Measurements from ENCODE around the gene DOCK10.

The DOCK10 gene

GRCh38 chr2:224927011-224927410, 115.3 kb downstream of the DOCK10 start:
- no peak for TF ChIP-seq CTCF (IDR thresholded peaks at IDR 0.05)
- peaks cover 24 to 59% of the 10 kb centered on the region in 2 experiments for H3K4me1 ChIP-seq (ENCODE audit: control insufficient read depth in 1 of 2, insufficient read depth in 1 of 2, low read depth in 1 of 2, low read length in 1 of 2)
- peak overlapping the region; percentile 74 for H3K27ac ChIP-seq
- H3K27me3 ChIP-seq = no peaks in the 10 kb centered on the region
- no peak overlapping the region for H3K4me3 ChIP-seq (ENCODE audit: low read depth in 1 of 2, low read length in 1 of 2)
- no peaks in the 10 kb centered on the region for H3K9me3 ChIP-seq
- no peaks in the 10 kb centered on the region for H3K36me3 ChIP-seq

GRCh38 chr2:224925810-224926100, 116.5 kb downstream of the DOCK10 start:
- Histone ChIP-seq H3K36me3 (no peaks in the 10 kb centered on the region), H3K4me1 (ENCODE audit: control insufficient read depth in 1 of 2, insufficient read depth in 1 of 2, low read depth in 1 of 2, low read length in 1 of 2) (peaks cover 24 to 46% of the 10 kb centered on the region in 2 experiments), H3K9me3 (no peaks in the 10 kb centered on the region), H3K27ac (peak overlapping the region; percentile 74), H3K27me3 (no peaks in the 10 kb centered on the region), H3K4me3 (ENCODE audit: low read depth in 1 of 2, low read length in 1 of 2) (no peak overlapping the region)
- no peak for TF ChIP-seq CTCF (IDR thresholded peaks at IDR 0.05)

GRCh38 chr2:224925061-224925809, 117.0 kb downstream of the DOCK10 start:
- TF ChIP-seq CTCF (IDR thresholded peaks at IDR 0.05) = no peak
- Histone ChIP-seq H3K27me3 (no peaks in the 10 kb centered on the region), H3K36me3 (no peaks in the 10 kb centered on the region), H3K4me3 (ENCODE audit: low read depth in 1 of 2, low read length in 1 of 2) (no peak overlapping the region), H3K27ac (no peak overlapping the region), H3K9me3 (no peaks in the 10 kb centered on the region), H3K4me1 (ENCODE audit: control insufficient read depth in 1 of 2, insufficient read depth in 1 of 2, low read depth in 1 of 2, low read length in 1 of 2) (peaks cover 21 to 41% of the 10 kb centered on the region in 2 experiments)

- H3K4me3 ChIP-seq (ENCODE audit: low read depth in 1 of 2, low read length in 1 of 2) = no peak overlapping the region
- H3K4me1 ChIP-seq (ENCODE audit: control insufficient read depth in 1 of 2, insufficient read depth in 1 of 2, low read depth in 1 of 2, low read length in 1 of 2) = peaks cover 19 to 37% of the 10 kb centered on the region in 2 experiments
- H3K9me3 ChIP-seq = no peaks in the 10 kb centered on the region
- no peaks in the 10 kb centered on the region for H3K36me3 ChIP-seq
- H3K27ac ChIP-seq = no peak overlapping the region
- no peaks in the 10 kb centered on the region for H3K27me3 ChIP-seq
- no peak for TF ChIP-seq CTCF (IDR thresholded peaks at IDR 0.05)
Observed at GRCh38 chr2:224924631-224925030, 117.6 kb downstream of the DOCK10 start.

GRCh38 chr2:224922142-224922727, 120.0 kb downstream of the DOCK10 start:
- H3K9me3 ChIP-seq = no peaks in the 10 kb centered on the region
- peak overlapping the region; percentile 18 for H3K27ac ChIP-seq
- no peak for TF ChIP-seq CTCF (IDR thresholded peaks at IDR 0.05)
- no peaks in the 10 kb centered on the region for H3K36me3 ChIP-seq
- H3K4me3 ChIP-seq (ENCODE audit: low read depth in 1 of 2, low read length in 1 of 2) = no peak overlapping the region
- no peaks in the 10 kb centered on the region for H3K27me3 ChIP-seq
- H3K4me1 ChIP-seq (ENCODE audit: control insufficient read depth in 1 of 2, insufficient read depth in 1 of 2, low read depth in 1 of 2, low read length in 1 of 2) = peaks cover 3 to 13% of the 10 kb centered on the region in 2 experiments

All from neutrophil (primary cell).